WTC11 (cell line): ENCODE measurements around the gene CCDC34.

Experiments
- CREM ChIP-seq: sonication (generic); formaldehyde crosslinking; IDR thresholded peaks from 2 replicates; pipeline ENCODE4 v1.8.1; 2022; ENCODE audit warnings: mild to moderate bottlenecking, missing genetic modification reagents, moderate library complexity
- FOXJ3 ChIP-seq: sonication (generic); formaldehyde crosslinking; IDR thresholded peaks from 2 replicates; pipeline ENCODE4 v1.9.0; 2021; ENCODE audit warnings: missing genetic modification reagents, mild to moderate bottlenecking, borderline replicate concordance
- MAX ChIP-seq: sonication (generic); formaldehyde crosslinking; IDR thresholded peaks from 2 replicates; pipeline ENCODE4 v1.8.0; 2022; ENCODE audit warnings: mild to moderate bottlenecking, missing genetic modification reagents
- USF2 ChIP-seq: sonication (generic); formaldehyde crosslinking; IDR thresholded peaks from 2 replicates; pipeline ENCODE4 v1.8.1; 2023; ENCODE audit warnings: mild to moderate bottlenecking, missing genetic modification reagents, moderate library complexity
- ZNF532 ChIP-seq: fragments of 250-450 bp; sonication (Bioruptor Pico); IDR thresholded peaks from 2 replicates; pipeline ENCODE4 v1.9.0; 2021; ENCODE audit warnings: mild to moderate bottlenecking, borderline replicate concordance

GRCh38 chr11:27409049-27409448 lies 46.0 kb upstream of the CCDC34 start:
- TF ChIP-seq FOXJ3 (CRISPR knock-in tag) (no peak), MAX (no peak), USF2 (CRISPR knock-in tag) (no peak), ZNF532 (CRISPR knock-in tag) (no peak), CREM (CRISPR knock-in tag) (no peak)
